ENCODE data around the gene CCL20.

- no peak for TF ChIP-seq POLR2AphosphoS5 (IDR thresholded peaks at IDR 0.05)
- TF ChIP-seq, protein P1, sequence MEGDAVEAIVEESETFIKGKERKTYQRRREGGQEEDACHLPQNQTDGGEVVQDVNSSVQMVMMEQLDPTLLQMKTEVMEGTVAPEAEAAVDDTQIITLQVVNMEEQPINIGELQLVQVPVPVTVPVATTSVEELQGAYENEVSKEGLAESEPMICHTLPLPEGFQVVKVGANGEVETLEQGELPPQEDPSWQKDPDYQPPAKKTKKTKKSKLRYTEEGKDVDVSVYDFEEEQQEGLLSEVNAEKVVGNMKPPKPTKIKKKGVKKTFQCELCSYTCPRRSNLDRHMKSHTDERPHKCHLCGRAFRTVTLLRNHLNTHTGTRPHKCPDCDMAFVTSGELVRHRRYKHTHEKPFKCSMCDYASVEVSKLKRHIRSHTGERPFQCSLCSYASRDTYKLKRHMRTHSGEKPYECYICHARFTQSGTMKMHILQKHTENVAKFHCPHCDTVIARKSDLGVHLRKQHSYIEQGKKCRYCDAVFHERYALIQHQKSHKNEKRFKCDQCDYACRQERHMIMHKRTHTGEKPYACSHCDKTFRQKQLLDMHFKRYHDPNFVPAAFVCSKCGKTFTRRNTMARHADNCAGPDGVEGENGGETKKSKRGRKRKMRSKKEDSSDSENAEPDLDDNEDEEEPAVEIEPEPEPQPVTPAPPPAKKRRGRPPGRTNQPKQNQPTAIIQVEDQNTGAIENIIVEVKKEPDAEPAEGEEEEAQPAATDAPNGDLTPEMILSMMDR (IDR thresholded peaks at IDR 0.05 in 8 of 11, conservative IDR thresholded peaks at IDR 0.05 in 3 of 11), result no peak
These were observed 10.3 kb downstream of the CCL20 start for GRCh38 chr2:227823922-227824321.
